HG03378 (cell line): ENCODE data around the gene CACNA1C.

Experiments
- ATAC-seq: cut with Tn5 transposase; IDR thresholded peaks from one replicate; pipeline ENCODE4 v1.9.1; 2021; ENCODE audit warnings: mild to moderate bottlenecking, moderate library complexity; ENCODE audit not compliant: unreplicated experiment

The CACNA1C gene

GRCh38 chr12:2648406-2648805 is 595.6 kb downstream of the CACNA1C start:
- no peak for ATAC-seq

- no peak for ATAC-seq
Observed at GRCh38 chr12:2649201-2650030, 596.6 kb downstream of the CACNA1C start.

DNA sequence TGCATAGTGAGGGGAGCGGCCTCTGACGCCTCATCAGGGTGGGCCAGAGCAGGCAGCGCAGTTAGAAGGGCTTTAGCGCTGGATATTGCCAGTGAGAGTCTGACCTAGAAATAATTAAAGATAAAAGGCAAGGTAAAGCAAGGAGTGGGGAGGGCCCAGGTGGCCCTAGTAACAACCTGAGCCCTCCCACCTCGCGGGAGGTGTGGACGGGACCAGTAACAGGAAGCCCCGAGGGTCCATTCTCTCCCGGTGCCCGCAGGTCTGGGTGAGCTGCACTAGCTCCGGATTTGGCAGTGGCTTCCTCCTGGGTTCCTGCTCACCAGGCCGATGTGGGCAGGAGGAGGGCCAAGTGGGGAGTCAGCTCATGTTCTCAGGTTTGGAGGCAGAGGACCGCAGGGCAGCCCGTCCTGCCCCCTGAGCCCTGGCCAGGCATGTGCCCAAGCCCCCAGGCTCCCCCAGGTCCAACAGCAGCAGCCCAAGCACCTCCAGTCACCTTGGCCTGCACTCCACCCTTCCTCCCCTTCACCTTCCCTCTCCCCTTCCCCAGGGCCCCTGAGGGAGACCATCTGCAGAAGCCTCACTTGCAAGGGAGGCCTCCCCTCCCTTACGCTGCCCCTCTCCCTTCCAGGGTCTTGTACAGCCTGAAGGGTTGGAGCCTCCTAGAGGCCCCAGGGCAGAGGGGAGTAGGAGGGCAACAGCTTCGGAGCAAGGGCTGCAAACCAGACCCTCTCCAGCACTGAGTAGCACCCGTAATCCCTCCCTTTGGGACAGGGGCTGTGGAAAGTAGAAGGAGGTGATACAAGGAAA is 597.7 kb downstream of the CACNA1C start:
- no peak for ATAC-seq

GRCh38 chr12:2651068-2651965 is 598.5 kb downstream of the CACNA1C start:
- ATAC-seq, result no peak

DNA sequence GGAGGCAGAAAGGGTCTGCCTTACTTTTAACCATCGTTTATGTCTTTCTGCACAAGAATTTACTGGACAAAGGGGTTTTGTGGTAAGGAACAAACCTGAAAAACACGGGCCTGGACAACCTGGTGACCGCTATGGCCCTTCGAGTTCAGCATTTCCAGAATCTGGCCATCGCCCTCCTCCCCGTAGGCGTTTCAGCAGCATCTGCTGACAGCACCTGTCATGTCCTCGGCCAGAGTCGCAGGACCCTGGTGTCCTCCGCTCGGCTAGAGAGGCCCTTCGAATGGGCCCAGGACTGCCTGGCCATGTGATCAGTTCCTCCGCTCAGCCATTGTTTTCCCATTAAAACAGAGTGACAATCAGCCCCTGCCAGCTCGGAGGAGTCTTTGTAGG is 599.2 kb downstream of the CACNA1C start:
- no peak for ATAC-seq

GRCh38 chr12:2652401-2653081 is 599.8 kb downstream of the CACNA1C start:
- no peak for ATAC-seq

- no peak for ATAC-seq
Observed at GRCh38 chr12:2653461-2653965, 600.7 kb downstream of the CACNA1C start.

DNA sequence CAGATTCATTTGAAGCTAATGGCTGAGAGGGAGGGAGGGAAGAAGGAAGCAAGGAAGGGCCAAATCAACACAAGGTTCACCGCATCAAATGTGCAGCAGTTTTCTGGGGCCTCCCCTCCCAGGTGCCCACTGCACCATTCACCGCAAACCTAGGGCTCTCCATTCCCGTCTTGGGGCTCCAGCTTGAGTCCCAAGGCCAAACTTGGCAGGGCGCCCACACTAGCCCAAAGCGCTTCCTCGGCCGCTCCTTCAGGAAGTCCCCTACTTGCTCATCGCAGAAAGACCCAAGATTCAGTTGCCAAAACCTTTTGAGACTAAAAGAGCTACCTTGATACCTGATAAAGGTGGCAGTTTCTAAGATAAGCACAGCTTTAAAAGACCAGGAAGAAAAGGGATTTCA is 601.5 kb downstream of the CACNA1C start:
- ATAC-seq, result no peak

DNA sequence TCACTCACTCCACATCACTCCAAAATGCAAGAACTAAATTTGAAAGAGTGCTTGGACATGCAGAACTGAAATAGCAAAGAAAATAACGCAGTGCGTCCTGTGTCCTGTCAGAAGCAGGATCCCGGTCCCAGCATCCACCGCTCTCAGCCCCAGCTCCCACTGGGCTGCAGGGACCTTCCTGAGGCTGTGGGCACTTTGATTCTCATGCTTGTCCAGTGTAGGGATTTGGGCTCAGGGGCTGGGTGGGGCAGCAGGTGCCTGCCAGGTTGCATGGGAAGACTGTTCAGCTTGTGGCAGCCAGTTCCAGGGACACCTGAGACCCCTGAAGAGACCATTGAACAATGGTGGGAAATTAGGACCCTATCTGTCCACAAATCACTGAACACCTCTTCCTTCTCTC is 602.0 kb downstream of the CACNA1C start:
- ATAC-seq, result no peak

- ATAC-seq, result no peak
Observed at GRCh38 chr12:2662524-2662923, 609.7 kb downstream of the CACNA1C start.

DNA sequence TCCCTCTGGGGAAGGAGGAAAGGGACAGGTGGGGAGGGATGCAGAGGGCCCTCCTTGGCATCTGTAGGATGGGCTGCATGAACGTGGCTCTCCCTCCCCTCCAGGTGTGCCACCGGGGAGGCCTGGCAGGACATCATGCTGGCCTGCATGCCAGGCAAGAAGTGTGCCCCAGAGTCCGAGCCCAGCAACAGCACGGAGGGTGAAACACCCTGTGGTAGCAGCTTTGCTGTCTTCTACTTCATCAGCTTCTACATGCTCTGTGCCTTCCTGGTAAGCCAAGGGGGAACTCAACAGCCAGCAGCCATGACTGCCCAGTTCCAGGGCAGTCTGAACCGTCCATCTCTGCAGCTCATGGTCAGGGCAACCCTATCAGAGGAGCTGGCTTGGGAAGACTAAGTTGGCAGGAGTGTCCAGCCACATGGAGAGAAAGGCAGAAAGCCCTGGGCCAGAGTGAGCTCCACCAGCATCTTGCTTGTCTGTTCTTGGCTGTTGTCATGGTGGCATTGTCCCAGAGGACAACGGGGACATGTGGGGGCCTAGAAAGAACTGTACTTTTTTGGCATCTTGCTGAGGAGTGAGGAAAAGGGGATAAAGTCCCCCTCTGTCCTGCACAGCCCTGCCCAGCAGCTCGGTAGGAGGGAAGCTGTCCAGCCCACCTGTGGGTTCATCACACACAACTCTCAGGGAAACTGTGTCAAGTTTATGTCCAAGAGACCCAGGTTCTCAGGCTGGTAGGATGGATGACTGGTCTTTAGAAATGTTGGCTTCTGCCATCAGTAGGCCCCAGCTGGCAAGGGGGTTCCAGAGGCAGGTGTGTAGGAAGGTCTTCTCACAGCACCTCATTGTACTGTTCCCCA is 612.2 kb downstream of the CACNA1C start:
- ATAC-seq, result no peak

DNA sequence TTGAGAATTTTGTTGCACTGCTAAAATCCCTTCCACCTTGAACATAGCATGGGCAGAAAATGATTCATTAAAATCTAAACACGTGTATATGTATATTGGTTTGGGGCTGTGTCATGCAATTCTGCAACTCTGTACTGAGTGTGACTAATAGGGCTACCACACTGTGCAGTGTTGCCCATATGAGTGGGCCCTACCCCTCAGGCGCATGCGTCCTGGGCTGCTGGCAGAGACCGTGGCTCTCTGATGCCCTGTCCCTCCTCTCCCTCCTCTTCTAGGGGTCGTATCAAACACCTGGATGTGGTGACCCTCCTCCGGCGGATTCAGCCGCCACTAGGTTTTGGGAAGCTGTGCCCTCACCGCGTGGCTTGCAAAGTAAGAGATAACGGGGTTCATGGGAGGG is 613.6 kb downstream of the CACNA1C start:
- ATAC-seq, result no peak

DNA sequence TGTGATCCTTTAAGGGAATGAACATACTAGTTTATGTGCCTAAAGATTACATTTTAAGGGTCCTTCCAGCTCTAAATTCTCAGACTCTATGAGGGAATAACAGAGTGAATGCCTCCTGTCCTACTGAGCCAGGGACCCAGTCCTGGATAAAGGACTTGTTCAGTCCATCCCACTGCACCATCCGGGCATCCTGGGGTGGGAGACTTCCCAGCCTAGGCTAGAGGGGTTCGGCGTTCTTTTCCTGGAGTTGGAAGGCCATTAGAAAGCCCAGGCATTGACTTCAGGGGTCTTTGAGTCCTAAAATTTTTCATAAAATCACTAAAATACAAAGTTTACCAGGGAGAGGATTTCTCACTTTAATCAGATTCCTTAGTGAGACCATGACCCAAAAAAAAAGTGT is 614.1 kb downstream of the CACNA1C start:
- ATAC-seq, result no peak

GRCh38 chr12:2667716-2668440 is 615.1 kb downstream of the CACNA1C start:
- ATAC-seq, result no peak

DNA sequence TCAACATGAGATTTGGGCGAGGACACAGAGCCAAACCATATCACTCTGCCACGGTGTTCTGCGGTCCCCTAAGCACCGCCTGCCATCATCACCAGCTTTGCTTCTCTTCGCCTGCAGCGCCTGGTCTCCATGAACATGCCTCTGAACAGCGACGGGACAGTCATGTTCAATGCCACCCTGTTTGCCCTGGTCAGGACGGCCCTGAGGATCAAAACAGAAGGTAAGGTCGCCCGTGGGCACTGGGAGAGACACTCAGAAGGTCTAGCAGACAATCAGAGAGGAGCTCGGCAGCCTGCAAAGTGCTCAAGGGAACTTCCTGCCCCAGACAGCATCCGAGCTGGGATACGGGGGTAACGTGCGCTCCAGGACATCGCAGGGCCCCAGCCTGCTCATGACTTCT is 616.0 kb downstream of the CACNA1C start:
- no peak for ATAC-seq

DNA sequence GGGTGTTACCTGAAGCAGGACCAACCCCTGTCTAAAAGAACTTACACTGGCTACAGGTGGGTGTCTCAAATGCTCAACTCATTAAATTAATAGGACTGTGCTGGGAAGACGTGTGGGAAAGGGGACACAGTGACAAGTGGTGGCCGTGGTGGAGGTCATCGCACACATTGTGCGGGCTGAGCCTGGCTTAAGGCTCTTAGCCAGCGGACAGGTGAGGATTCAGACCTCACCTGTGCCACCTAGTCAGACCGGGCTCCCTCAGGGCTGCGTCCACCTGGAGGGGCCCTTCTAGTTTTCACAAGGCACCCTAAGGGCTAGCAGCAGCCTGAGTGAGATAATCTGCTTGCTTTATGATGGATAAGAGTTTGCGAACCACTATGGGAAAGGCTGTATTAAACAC is 616.8 kb downstream of the CACNA1C start:
- no peak for ATAC-seq

DNA sequence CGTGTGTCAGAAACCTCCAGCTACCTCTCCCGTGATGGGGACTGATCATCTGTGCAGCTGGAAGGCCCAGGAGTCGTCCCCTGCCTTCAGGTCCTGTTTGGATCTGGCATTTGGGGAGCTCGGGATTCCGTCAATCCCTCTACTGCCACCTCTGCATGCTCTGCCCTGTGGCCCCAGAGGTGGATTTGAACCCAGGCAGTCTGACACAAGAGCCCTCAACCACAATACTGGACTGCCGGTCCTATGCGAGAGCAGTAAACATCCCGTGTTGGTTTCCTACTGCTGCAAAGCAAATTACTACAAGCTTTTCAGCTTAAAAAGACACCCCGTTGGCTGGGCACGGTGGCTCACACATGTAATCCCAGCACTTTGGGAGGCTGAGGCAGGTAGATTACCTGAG is 620.1 kb downstream of the CACNA1C start:
- ATAC-seq, result no peak

- no peak for ATAC-seq
Observed at GRCh38 chr12:2673966-2674810, 621.4 kb downstream of the CACNA1C start.
